B cell (primary cell): Measurements from ENCODE around the gene JPT2. TPM values are rescaled to one million over a fixed set of nuclear protein-coding genes. Genes with fewer than 3 reads are reported as not detected.
A peak's percentile ranks its signal among the peaks of the same experiment; 100 is the strongest.

ENCODE experiments used
- ATAC-seq: fragments of 200-7000 bp; cut with Tn5 transposase; one replicate; pipeline ENCODE4 v1.10.0; 2021; ENCODE audit warnings: low read depth, mild to moderate bottlenecking, moderate number of reproducible peaks, moderate library complexity
- CTCF ChIA-PET: fragments of 350-600 bp; sonication (Branson Sonifier 250); formaldehyde crosslinking; loops from one replicate; lab custom pipeline; 2021; ENCODE audit warnings: antibody characterized with exemption, inconsistent platforms; lab: Charles Lee
- POLR2A ChIA-PET: fragments of 350-600 bp; sonication (Branson Sonifier 250); formaldehyde crosslinking; loops from one replicate; lab custom pipeline; 2021; ENCODE audit warnings: antibody characterized with exemption; lab: Charles Lee
- DNase-seq: peaks from one replicate; pipeline ENCODE4 v3.0.0; 2013
- H2AFZ ChIP-seq: 2 replicates; pipeline ENCODE4 v1.6.1; 2012; ENCODE audit warnings: mild to moderate bottlenecking, low read depth, low read length; ENCODE audit not compliant: insufficient read depth, poor library complexity, severe bottlenecking
- H3K27ac ChIP-seq, 2 donors: 1 replicate in 1 of 2; 2 replicates in 1 of 2; pipeline ENCODE4 v1.5.1; 2012 to 2013; ENCODE audit warnings: low read length in 2 of 2, mild to moderate bottlenecking in 2 of 2, moderate library complexity in 1 of 2
- H3K27me3 ChIP-seq, 4 experiments: fragments of 200-600 bp in 1 of 4; sonication (generic) in 1 of 4; replicated peaks in 1 of 4; 1 replicate in 2 of 4; 2 replicates in 2 of 4; pipeline versions ENCODE4 v1.6.1 to v1.7.0; 2013 to 2016; ENCODE audit warnings: low read length in 3 of 4, mild to moderate bottlenecking in 2 of 4, mixed read lengths in 1 of 4, moderate library complexity in 1 of 4; ENCODE audit not compliant: insufficient read depth in 4 of 4, control insufficient read depth in 3 of 4; ENCODE audit errors: control extremely low read depth in 1 of 4
- H3K36me3 ChIP-seq, 2 experiments: replicated peaks in 1 of 2; 1 replicate in 1 of 2; 2 replicates in 1 of 2; pipeline versions ENCODE4 v1.6.1 to v1.7.1; 2013; ENCODE audit warnings: low read length in 1 of 2; ENCODE audit not compliant: insufficient read depth in 2 of 2, control insufficient read depth in 1 of 2; ENCODE audit errors: control extremely low read depth in 1 of 2, extremely low read depth in 1 of 2
- H3K4me1 ChIP-seq, 2 donors: fragments of 200-600 bp in 1 of 2; sonication (generic) in 1 of 2; 1 replicate in 1 of 2; 2 replicates in 1 of 2; pipeline versions ENCODE4 v1.5.1 to v1.6.1; 2013 to 2017; ENCODE audit warnings: low read length in 2 of 2; ENCODE audit not compliant: control insufficient read depth in 2 of 2, insufficient read depth in 2 of 2
- H3K4me2 ChIP-seq: replicated peaks from 2 replicates; pipeline ENCODE3; 2012; ENCODE audit warnings: mild to moderate bottlenecking, low read depth, low read length; ENCODE audit not compliant: poor library complexity, severe bottlenecking
- H3K4me3 ChIP-seq, 5 experiments: fragments of 200-600 bp in 1 of 5; sonication (generic) in 1 of 5; 1 replicate in 3 of 5; 2 replicates in 2 of 5; pipeline versions ENCODE4 v1.5.1 to v1.7.0; 2011 to 2016; ENCODE audit warnings: low read length in 4 of 5, mild to moderate bottlenecking in 4 of 5, low read depth in 2 of 5, control low read depth in 1 of 5, moderate library complexity in 1 of 5; ENCODE audit not compliant: insufficient read depth in 1 of 5; ENCODE audit errors: control extremely low read depth in 1 of 5, extremely low read depth in 1 of 5
- H3K79me2 ChIP-seq: fragments of 200-600 bp; sonication (generic); one replicate; pipeline ENCODE4 v1.6.0; 2016; ENCODE audit warnings: low read length; ENCODE audit not compliant: control insufficient read depth, insufficient read depth
- H3K9ac ChIP-seq: fragments of 200-600 bp; sonication (generic); 2 replicates; pipeline ENCODE4 v1.6.1; 2017; ENCODE audit warnings: mild to moderate bottlenecking, low read length, moderate library complexity
- H3K9me3 ChIP-seq, 3 donors: one replicate each; pipeline versions ENCODE4 v1.6.1 to v1.7.1; 2013; ENCODE audit warnings: low read length in 2 of 3; ENCODE audit not compliant: control insufficient read depth in 2 of 3, insufficient read depth in 1 of 3; ENCODE audit errors: control extremely low read depth in 1 of 3
- H4K20me1 ChIP-seq: 2 replicates; pipeline ENCODE4 v1.6.0; 2012; ENCODE audit warnings: mild to moderate bottlenecking, low read length; ENCODE audit not compliant: insufficient read depth, control insufficient read depth, poor library complexity, severe bottlenecking
- H3K27ac Mint-ChIP-seq: one replicate; pipeline ENCODE4 v1.8.0; 2021; ENCODE audit warnings: mixed read lengths
- H3K27me3 Mint-ChIP-seq: one replicate; pipeline ENCODE4 v1.8.0; 2021; ENCODE audit warnings: mixed read lengths
- H3K4me1 Mint-ChIP-seq: one replicate; pipeline ENCODE4 v1.8.0; 2021; ENCODE audit warnings: mixed read lengths
- H3K4me3 Mint-ChIP-seq: one replicate; pipeline ENCODE4 v1.8.0; 2021; ENCODE audit warnings: mixed read lengths
- H3K9me3 Mint-ChIP-seq: one replicate; pipeline ENCODE4 v1.8.0; 2022; ENCODE audit warnings: mixed read lengths; ENCODE audit not compliant: insufficient read depth
- EZH2 ChIP-seq: IDR thresholded peaks from 2 replicates; pipeline ENCODE4 v1.6.1; 2012; ENCODE audit warnings: borderline replicate concordance, low read depth, mild to moderate bottlenecking, moderate library complexity, low read length; ENCODE audit not compliant: insufficient read depth, poor library complexity, severe bottlenecking
- WGBS: methylation state at CpG from one replicate; pipeline ENCODE4 v1.1.5; 2013; ENCODE audit warnings: missing lambda C conversion rate; ENCODE audit not compliant: insufficient coverage; 5-methylcytosine and 5-hydroxymethylcytosine counted together
- intact Hi-C: fragments of 100-400 bp; cut with micrococcal nuclease; formaldehyde crosslinking; loops from one replicate; pipeline ENCODE4 v1.10.0; 2022
- polyA plus RNA-seq: library from polyadenylated mRNA; depleted of rRNA; stranded (reverse); fragments of >200 nt; gene quantifications from 2 replicates; pipeline ENCODE4 v1.2.3, GENCODE V29; 2012
- total RNA-seq, 2 donors: library from RNA; stranded (reverse); fragments of 120-200 nt in 1 of 2; gene quantifications; 1 replicate in 1 of 2; 2 replicates in 1 of 2; pipeline versions ENCODE4 v1.2.3 to v1.2.4, GENCODE V29; 2013 to 2022
- TF ChIP-seq, protein P1 (sequence below): fragments of 200-600 bp; IDR thresholded peaks from one replicate; pipeline ENCODE4 v1.8.0; 2022; ENCODE audit warnings: antibody characterized with exemption, mild to moderate bottlenecking

Gene JPT2
- total and polyA plus RNA-seq, 2 donors (not counting 1 experiment from before 2014, with no cell fraction given) = 10.7 to 45.7 TPM

DNA sequence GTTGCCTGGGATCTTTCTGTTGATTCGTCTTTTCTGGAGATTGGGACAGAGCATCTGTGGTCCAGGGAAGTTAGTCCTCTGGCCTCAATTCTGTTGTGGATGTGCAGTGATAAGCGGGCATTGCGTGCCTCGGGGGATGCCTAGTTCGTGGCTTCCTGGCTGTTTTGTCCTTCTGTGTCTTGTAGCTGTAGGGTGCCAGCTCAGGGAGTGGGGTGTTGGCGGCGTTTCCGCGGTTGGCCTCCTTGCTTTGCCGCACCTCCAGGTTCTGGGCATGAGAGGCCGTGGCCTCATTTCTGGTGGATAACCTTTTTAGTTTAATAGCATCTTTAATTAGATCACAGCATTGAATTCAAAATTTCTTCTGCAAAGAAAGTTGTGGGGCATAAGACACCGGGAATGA is 1.4 kb upstream of the JPT2 start:
- WGBS = 100% methylated on average over 5 of the region's 12 CpGs
- H3K4me3 Mint-ChIP-seq = peak overlapping the region; percentile 59
- Histone ChIP-seq H3K9ac (no peak overlapping the region), H3K9me3 (no peaks in the 10 kb centered on the region), H3K36me3 (peaks cover 0 to 26% of the 10 kb centered on the region in 2 experiments), H3K27ac (no peak overlapping the region), H3K27me3 (no peaks in the 10 kb centered on the region), H4K20me1 (peaks cover 27% of the 10 kb centered on the region), H3K4me3 (no peak overlapping the region), H3K4me2 (no peak overlapping the region), H3K79me2 (peaks cover 53% of the 10 kb centered on the region), H2AFZ (no peak overlapping the region), H3K4me1 (peaks cover 8 to 14% of the 10 kb centered on the region in 2 donors)
- POLR2A ChIA-PET = interaction anchor here (0.7 kb wide), 1 partner anchor 48 kb away, joined by 3 read pairs; no protein-coding TSS in a partner anchor
- no peak for TF ChIP-seq EZH2
- DNase-seq (no peak), ATAC-seq (no peak)
- no peak overlapping the region for H3K27ac Mint-ChIP-seq
- CTCF ChIA-PET = no interaction called here
- peaks cover 14% of the 10 kb centered on the region for H3K4me1 Mint-ChIP-seq
- no peaks in the 10 kb centered on the region for H3K9me3 Mint-ChIP-seq
- intact Hi-C loops = loop anchor here (5.0 kb wide), 1 partner anchor 999 kb away; the partner anchor contains the start of gene RHBDL1
- H3K27me3 Mint-ChIP-seq = no peaks in the 10 kb centered on the region

DNA sequence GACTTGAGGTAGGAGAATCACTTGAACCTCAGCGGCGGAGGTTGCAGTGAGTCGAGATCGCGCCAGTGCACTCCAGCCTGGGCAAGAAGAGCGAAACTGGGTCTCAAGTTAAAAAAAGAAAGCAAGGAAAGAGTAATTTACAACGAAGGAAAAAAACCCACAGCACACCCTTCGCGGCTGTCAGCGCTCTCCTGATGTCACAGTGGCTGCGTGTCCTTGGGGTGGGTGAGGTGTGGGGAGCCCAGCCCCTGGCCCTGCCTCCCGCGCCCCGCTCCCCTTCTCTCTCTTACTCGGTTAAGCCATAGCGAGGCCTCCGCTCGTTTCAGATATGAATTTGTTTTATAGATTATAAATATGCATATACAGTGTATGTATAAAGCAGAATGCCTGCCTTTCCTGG is 740 bp upstream of the JPT2 start:
- peaks cover 8 to 14% of the 10 kb centered on the region in 2 donors for H3K4me1 ChIP-seq
- POLR2A ChIA-PET = interaction anchor here (0.5 to 1.6 kb wide), 6 partner anchors 29 to 1094 kb away, joined by 3 to 15 read pairs (median 4); partner anchors contain the start of genes CRAMP1, IFT140 and MAPK8IP3
- no peaks in the 10 kb centered on the region for H3K9me3 ChIP-seq
- H3K4me2 ChIP-seq = peak overlapping the region; percentile 96
- no peaks in the 10 kb centered on the region for H3K9me3 Mint-ChIP-seq
- no peak overlapping the region for H3K27ac ChIP-seq
- CTCF ChIA-PET = interaction anchor here (1.0 to 1.7 kb wide), 4 partner anchors 9 to 62 kb away, joined by 3 to 16 read pairs (median 6); partner anchors contain the start of gene MAPK8IP3
- H3K9ac ChIP-seq = no peak overlapping the region
- peaks cover 29% of the 10 kb centered on the region for H4K20me1 ChIP-seq
- peak overlapping the region in 2 of 5 experiments; percentile 20 to 62 for H3K4me3 ChIP-seq
- intact Hi-C loops = loop anchor here (5.0 kb wide), 1 partner anchor 1000 kb away; the partner anchor contains the start of gene RHBDL1
- DNase-seq = peak; percentile 28
- H3K4me1 Mint-ChIP-seq = peaks cover 14% of the 10 kb centered on the region
- peak overlapping the region; percentile 38 for H2AFZ ChIP-seq
- TF ChIP-seq, protein P1, sequence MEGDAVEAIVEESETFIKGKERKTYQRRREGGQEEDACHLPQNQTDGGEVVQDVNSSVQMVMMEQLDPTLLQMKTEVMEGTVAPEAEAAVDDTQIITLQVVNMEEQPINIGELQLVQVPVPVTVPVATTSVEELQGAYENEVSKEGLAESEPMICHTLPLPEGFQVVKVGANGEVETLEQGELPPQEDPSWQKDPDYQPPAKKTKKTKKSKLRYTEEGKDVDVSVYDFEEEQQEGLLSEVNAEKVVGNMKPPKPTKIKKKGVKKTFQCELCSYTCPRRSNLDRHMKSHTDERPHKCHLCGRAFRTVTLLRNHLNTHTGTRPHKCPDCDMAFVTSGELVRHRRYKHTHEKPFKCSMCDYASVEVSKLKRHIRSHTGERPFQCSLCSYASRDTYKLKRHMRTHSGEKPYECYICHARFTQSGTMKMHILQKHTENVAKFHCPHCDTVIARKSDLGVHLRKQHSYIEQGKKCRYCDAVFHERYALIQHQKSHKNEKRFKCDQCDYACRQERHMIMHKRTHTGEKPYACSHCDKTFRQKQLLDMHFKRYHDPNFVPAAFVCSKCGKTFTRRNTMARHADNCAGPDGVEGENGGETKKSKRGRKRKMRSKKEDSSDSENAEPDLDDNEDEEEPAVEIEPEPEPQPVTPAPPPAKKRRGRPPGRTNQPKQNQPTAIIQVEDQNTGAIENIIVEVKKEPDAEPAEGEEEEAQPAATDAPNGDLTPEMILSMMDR = no peak
- no peak for TF ChIP-seq EZH2
- peak overlapping the region; percentile 59 for H3K4me3 Mint-ChIP-seq
- H3K79me2 ChIP-seq = peaks cover 59% of the 10 kb centered on the region
- H3K36me3 ChIP-seq = peaks cover 0 to 24% of the 10 kb centered on the region in 2 experiments
- peak overlapping the region; percentile 41 for H3K27ac Mint-ChIP-seq
- ATAC-seq = no peak
- WGBS = 100% methylated on average over 1 of the region's 18 CpGs
- no peaks in the 10 kb centered on the region for H3K27me3 Mint-ChIP-seq
- no peaks in the 10 kb centered on the region for H3K27me3 ChIP-seq
